Erythroblast (primary cell): ENCODE data around the gene ABITRAM.

Experiments used
- GATA1 ChIP-seq: IDR thresholded peaks from 2 replicates; pipeline ENCODE4 v1.6.1; 2011; ENCODE audit warnings: low read depth, mild to moderate bottlenecking, control low read depth, low read length, moderate library complexity
- POLR2A ChIP-seq: IDR thresholded peaks from 2 replicates; pipeline ENCODE4 v1.6.1; 2011; ENCODE audit warnings: mild to moderate bottlenecking, low read length

GRCh38 chr9:108924466-108924865 lies 9.7 kb upstream of the ABITRAM start:
- no peak for TF ChIP-seq POLR2A
- TF ChIP-seq GATA1 = no peak
